Endodermal cell (in vitro differentiated cells): ENCODE measurements around the gene TMPO. TPM values are rescaled to one million over a fixed set of nuclear protein-coding genes. Genes with fewer than 3 reads are reported as not detected.
"Not testable (repeated sequence)": the region's sequence is repeated elsewhere in the genome, so short reads cannot be mapped to it uniquely, and the experiment has no call there.

Source experiments
- DNase-seq: peaks from one replicate; pipeline ENCODE4 v3.0.0-alpha.2; 2017
- H3K27ac ChIP-seq: 2 replicates; pipeline ENCODE4 v1.5.1; 2013; ENCODE audit warnings: mild to moderate bottlenecking, low read depth, low read length, moderate library complexity
- H3K27me3 ChIP-seq: 2 replicates; pipeline ENCODE4 v1.6.1; 2013; ENCODE audit warnings: mild to moderate bottlenecking, low read length, moderate library complexity; ENCODE audit not compliant: insufficient read depth, control insufficient read depth, poor library complexity, severe bottlenecking
- H3K36me3 ChIP-seq: 2 replicates; pipeline ENCODE4 v1.7.0; 2013; ENCODE audit warnings: mild to moderate bottlenecking, low read length, moderate library complexity; ENCODE audit not compliant: control insufficient read depth, insufficient read depth
- H3K4me1 ChIP-seq: one replicate; pipeline ENCODE4 v1.7.0; 2013; ENCODE audit warnings: low read length; ENCODE audit not compliant: control insufficient read depth, insufficient read depth
- H3K4me3 ChIP-seq: 2 replicates; pipeline ENCODE4 v1.5.1; 2013; ENCODE audit warnings: mild to moderate bottlenecking, low read length, moderate library complexity
- H3K9ac ChIP-seq: 2 replicates; pipeline ENCODE4 v1.6.1; 2013; ENCODE audit warnings: mild to moderate bottlenecking, low read length, moderate library complexity; ENCODE audit not compliant: poor library complexity, severe bottlenecking; ENCODE audit errors: extremely low read depth
- H3K9me3 ChIP-seq: 2 replicates; pipeline ENCODE4 v1.6.1; 2013; ENCODE audit warnings: mild to moderate bottlenecking, low read length, moderate library complexity; ENCODE audit not compliant: control insufficient read depth
- H3K27ac Mint-ChIP-seq: 2 replicates; pipeline ENCODE4 v1.8.0; 2020; ENCODE audit warnings: mixed read lengths
- H3K27me3 Mint-ChIP-seq: 2 replicates; pipeline ENCODE4 v1.8.0; 2021; ENCODE audit warnings: mild to moderate bottlenecking, mixed read lengths; ENCODE audit not compliant: insufficient read depth
- H3K36me3 Mint-ChIP-seq: 2 replicates; pipeline ENCODE4 v1.8.0; 2020; ENCODE audit warnings: low read depth, mixed read lengths
- H3K4me1 Mint-ChIP-seq: 2 replicates; pipeline ENCODE4 v1.8.0; 2020; ENCODE audit warnings: mixed read lengths
- H3K4me3 Mint-ChIP-seq: 2 replicates; pipeline ENCODE4 v1.8.0; 2020; ENCODE audit warnings: mild to moderate bottlenecking, moderate library complexity, mixed read lengths
- H3K9me3 Mint-ChIP-seq: 2 replicates; pipeline ENCODE4 v1.8.0; 2020; ENCODE audit warnings: mild to moderate bottlenecking, mixed read lengths
- WGBS, 2 experiments: methylation state at CpG; one replicate each; pipeline versions ENCODE4 v1.1.5 to v1.1.7; 2013; ENCODE audit warnings: missing lambda C conversion rate in 2 of 2, mixed read lengths in 1 of 2; ENCODE audit not compliant: insufficient coverage in 1 of 2, insufficient read length in 1 of 2; 5-methylcytosine and 5-hydroxymethylcytosine counted together
- total RNA-seq, 2 donors: library from RNA; stranded (reverse); fragmentation: NEBNext Ultra II Directional in 1 of 2; extraction: Animal tissue kit (Norgen Biotek cat#: 25700) in 1 of 2; gene quantifications; 2 replicates in 1 of 2; 3 replicates in 1 of 2; pipeline ENCODE4 v1.2.1, GENCODE V29; 2021
- TF ChIP-seq, protein P1 (sequence below): fragments of 200-600 bp; sonication (generic); conservative IDR thresholded peaks from 2 replicates; pipeline ENCODE4 v1.5.0; 2021; ENCODE audit warnings: antibody characterized with exemption, mild to moderate bottlenecking

Gene TMPO
- total RNA-seq, 2 donors from 2014 or later: 176 to 203 TPM

DNA sequence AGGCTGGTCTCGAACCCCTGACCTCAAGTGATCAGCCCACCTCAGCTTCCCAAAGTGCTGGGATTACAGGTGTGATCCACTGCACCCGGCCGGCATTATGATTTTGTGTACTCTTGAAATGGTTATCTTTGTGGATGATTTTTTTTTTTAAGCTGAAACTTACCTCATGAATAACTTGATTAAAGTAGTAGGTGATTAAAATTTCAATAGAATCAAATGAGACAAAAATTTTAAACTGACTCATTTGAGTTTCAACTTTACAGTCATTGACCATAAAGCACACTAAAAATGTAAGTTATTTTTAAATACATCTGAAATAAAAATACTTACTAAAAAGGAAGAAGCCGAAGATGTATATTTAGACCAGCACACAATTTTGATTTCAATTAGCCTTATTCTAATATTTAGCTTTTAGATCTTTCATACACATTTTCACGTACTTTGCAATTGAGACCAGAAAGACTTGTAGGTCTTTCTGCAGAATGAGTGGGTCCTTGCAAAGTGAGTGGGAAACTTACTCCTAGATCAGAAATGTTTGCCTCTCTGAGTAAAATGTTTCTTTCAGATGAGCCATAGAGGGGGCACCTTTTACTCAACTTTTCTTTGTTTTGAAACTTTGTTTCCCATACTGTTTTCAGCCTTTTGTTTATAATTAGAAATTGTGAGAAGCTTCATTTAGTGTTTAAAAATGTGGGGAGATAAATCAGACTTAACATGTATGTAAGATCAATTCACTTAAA, 34.2 kb downstream of the TMPO start:
- H3K4me1 Mint-ChIP-seq: no peaks in the 10 kb centered on the region
- no peak overlapping the region for H3K27ac ChIP-seq
- no peaks in the 10 kb centered on the region for H3K27me3 ChIP-seq
- no peak overlapping the region for H3K27ac Mint-ChIP-seq
- no peak overlapping the region for H3K9ac ChIP-seq
- WGBS, 2 experiments: 60 to 96% methylated on average over 1 to 5 of the region's 5 CpGs
- H3K4me1 ChIP-seq: no peaks in the 10 kb centered on the region
- peaks cover 4% of the 10 kb centered on the region for H3K9me3 Mint-ChIP-seq
- peaks cover 68% of the 10 kb centered on the region for H3K36me3 Mint-ChIP-seq
- no peaks in the 10 kb centered on the region for H3K27me3 Mint-ChIP-seq
- no peak overlapping the region for H3K4me3 Mint-ChIP-seq
- TF ChIP-seq, protein P1, sequence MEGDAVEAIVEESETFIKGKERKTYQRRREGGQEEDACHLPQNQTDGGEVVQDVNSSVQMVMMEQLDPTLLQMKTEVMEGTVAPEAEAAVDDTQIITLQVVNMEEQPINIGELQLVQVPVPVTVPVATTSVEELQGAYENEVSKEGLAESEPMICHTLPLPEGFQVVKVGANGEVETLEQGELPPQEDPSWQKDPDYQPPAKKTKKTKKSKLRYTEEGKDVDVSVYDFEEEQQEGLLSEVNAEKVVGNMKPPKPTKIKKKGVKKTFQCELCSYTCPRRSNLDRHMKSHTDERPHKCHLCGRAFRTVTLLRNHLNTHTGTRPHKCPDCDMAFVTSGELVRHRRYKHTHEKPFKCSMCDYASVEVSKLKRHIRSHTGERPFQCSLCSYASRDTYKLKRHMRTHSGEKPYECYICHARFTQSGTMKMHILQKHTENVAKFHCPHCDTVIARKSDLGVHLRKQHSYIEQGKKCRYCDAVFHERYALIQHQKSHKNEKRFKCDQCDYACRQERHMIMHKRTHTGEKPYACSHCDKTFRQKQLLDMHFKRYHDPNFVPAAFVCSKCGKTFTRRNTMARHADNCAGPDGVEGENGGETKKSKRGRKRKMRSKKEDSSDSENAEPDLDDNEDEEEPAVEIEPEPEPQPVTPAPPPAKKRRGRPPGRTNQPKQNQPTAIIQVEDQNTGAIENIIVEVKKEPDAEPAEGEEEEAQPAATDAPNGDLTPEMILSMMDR: no peak
- peaks cover 67% of the 10 kb centered on the region for H3K36me3 ChIP-seq
- H3K4me3 ChIP-seq: no peak overlapping the region
- H3K9me3 ChIP-seq: peaks cover 11% of the 10 kb centered on the region
- DNase-seq: no peak

DNA sequence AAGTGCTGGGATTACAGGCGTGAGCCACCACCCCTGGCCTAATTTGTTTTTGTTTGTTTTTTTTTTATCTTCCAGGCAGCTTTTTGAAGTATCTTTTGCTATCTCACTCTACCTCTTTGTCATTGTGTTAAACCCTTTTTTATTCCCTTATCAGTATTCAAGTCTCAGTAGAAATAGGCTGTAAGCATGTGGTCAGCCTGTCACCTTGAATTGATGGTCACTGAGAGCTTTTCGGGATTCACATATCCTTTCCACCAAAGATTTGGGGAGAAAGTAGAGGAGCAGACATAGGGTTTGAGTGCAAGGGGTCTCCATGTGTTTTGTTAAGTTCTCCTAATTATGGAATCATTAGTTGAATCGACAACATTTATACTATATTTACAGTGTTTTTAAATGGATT, 36.4 kb downstream of the TMPO start:
- H3K4me3 ChIP-seq: no peak overlapping the region
- Mint-ChIP-seq H3K9me3 (peaks cover 4% of the 10 kb centered on the region), H3K36me3 (peaks cover 49% of the 10 kb centered on the region), H3K4me3 (no peak overlapping the region), H3K27ac (no peak overlapping the region), H3K27me3 (no peaks in the 10 kb centered on the region), H3K4me1 (no peaks in the 10 kb centered on the region)
- no peak for DNase-seq
- H3K27ac ChIP-seq: no peak overlapping the region
- H3K9me3 ChIP-seq: peaks cover 11% of the 10 kb centered on the region
- no peaks in the 10 kb centered on the region for H3K4me1 ChIP-seq
- H3K27me3 ChIP-seq: no peaks in the 10 kb centered on the region
- H3K9ac ChIP-seq: no peak overlapping the region
- TF ChIP-seq, protein P1: no peak
- 82 to 83% methylated on average over 1 to 2 of the region's 3 CpGs for WGBS, 2 experiments
- peaks cover 46% of the 10 kb centered on the region for H3K36me3 ChIP-seq

DNA sequence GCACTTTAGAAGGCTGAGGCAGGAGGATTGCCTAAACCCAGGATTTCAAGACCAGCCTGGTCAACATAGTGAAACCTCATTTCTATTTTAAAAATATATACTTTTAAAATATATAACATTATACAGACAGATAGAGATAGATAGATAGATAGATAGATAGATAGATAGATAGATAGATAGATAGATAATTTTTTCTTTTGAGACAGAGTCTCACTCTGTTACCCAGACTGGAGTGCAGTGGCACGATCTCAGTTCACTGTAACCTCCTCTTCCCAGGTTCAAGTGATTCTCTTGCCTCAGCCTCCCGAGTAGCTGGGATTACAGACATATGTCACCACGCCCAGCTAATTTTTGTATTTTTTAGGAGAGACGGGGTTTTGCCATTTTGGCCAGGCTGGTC, 42.7 kb downstream of the TMPO start:
- H3K4me1 Mint-ChIP-seq, H3K9me3 Mint-ChIP-seq, H3K4me1 ChIP-seq, H3K27me3 Mint-ChIP-seq, H3K4me3 Mint-ChIP-seq, DNase-seq, H3K9ac ChIP-seq, H3K36me3 ChIP-seq, H3K27ac Mint-ChIP-seq, H3K36me3 Mint-ChIP-seq, H3K9me3 ChIP-seq, H3K27ac ChIP-seq, H3K27me3 ChIP-seq, H3K4me3 ChIP-seq: not testable (repeated sequence)
- WGBS, 2 experiments: 94 to 95% methylated on average over 3 to 4 of the region's 4 CpGs

DNA sequence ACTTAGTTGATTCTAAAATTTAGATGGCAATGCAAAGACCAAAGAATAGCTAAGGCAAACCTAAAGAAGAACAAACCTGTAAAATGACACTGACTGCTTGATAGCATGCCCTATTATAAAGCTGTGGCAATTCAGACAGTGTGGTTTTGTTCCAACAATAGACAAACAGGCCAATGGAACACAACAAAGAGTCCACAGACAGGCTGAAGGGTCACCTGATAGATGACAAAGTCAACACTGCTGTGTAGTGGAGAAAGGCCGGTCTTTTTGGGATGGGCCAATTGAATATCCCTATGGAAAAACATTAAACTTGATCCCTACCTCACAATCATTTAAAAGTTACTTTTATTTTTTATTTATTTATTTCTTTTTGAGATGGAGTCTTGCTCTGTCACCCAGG, 44.3 kb downstream of the TMPO start:
- Histone ChIP-seq H3K27me3 (no peaks in the 10 kb centered on the region), H3K4me1 (no peaks in the 10 kb centered on the region), H3K4me3 (no peak overlapping the region), H3K27ac (no peak overlapping the region), H3K36me3 (no peaks in the 10 kb centered on the region), H3K9me3 (peaks cover 8% of the 10 kb centered on the region), H3K9ac (no peak overlapping the region)
- no peaks in the 10 kb centered on the region for H3K36me3 Mint-ChIP-seq
- no peak for DNase-seq
- H3K9me3 Mint-ChIP-seq: no peaks in the 10 kb centered on the region
- no peaks in the 10 kb centered on the region for H3K4me1 Mint-ChIP-seq
- H3K4me3 Mint-ChIP-seq: no peak overlapping the region
- no CpG with 5 or more reads among the region's 1 CpG for WGBS, 2 experiments
- no peaks in the 10 kb centered on the region for H3K27me3 Mint-ChIP-seq
- TF ChIP-seq, protein P1: no peak
- H3K27ac Mint-ChIP-seq: no peak overlapping the region
